ENCODE results near the gene SEPHS1. TPM values are rescaled to one million over a fixed set of nuclear protein-coding genes. Genes with fewer than 3 reads are reported as not detected.
A peak's percentile ranks its signal among the peaks of the same experiment; 100 is the strongest.

Gene SEPHS1
- total RNA-seq, 6 experiments from 2014 or later: 25.4 to 32.1 (median 29.3) TPM

- no peak for ATAC-seq
- Histone ChIP-seq H3K27me3 (no peaks in the 10 kb centered on the region), H3K4me1 (no peaks in the 10 kb centered on the region), H3K4me3 (no peak overlapping the region), H3K9me3 (no peaks in the 10 kb centered on the region), H3K36me3 (no peaks in the 10 kb centered on the region), H3K27ac (no peak overlapping the region)
- intact Hi-C loops (cut with DNase I): no loop called here
- no peak for DNase-seq
- TF ChIP-seq POLR2A (IDR thresholded peaks at IDR 0.05): no peak
- WGBS (ENCODE audit: insufficient coverage, low coverage, low lambda C conversion rate, missing lambda C conversion rate): 50% methylated on average over 4 of the region's 4 CpGs
Observed at GRCh38 chr10:13393640-13394039, 45.5 kb upstream of the SEPHS1 start.

- Histone ChIP-seq H3K4me1 (no peaks in the 10 kb centered on the region), H3K27ac (no peak overlapping the region), H3K4me3 (no peak overlapping the region), H3K9me3 (no peaks in the 10 kb centered on the region), H3K27me3 (no peaks in the 10 kb centered on the region), H3K36me3 (no peaks in the 10 kb centered on the region)
- 76% methylated on average over 3 of the region's 5 CpGs for WGBS (ENCODE audit: insufficient coverage, low coverage, low lambda C conversion rate, missing lambda C conversion rate)
- TF ChIP-seq CTCF (IDR thresholded peaks at IDR 0.05): no peak
- TF ChIP-seq POLR2A (IDR thresholded peaks at IDR 0.05): no peak
- no peak for DNase-seq
- ATAC-seq: no peak
- intact Hi-C loops (cut with DNase I): no loop called here
Observed at GRCh38 chr10:13392701-13393100, 44.6 kb upstream of the SEPHS1 start.

- Histone ChIP-seq H3K36me3 (no peaks in the 10 kb centered on the region), H3K4me1 (no peaks in the 10 kb centered on the region), H3K27ac (peak overlapping the region in 2 of 3 donors; percentile 25 to 29), H3K4me3 (no peak overlapping the region), H3K9me3 (no peaks in the 10 kb centered on the region), H3K27me3 (no peaks in the 10 kb centered on the region)
- intact Hi-C loops (cut with DNase I): no loop called here
- WGBS (ENCODE audit: insufficient coverage, low coverage, low lambda C conversion rate, missing lambda C conversion rate): 33% methylated on average over 17 of the region's 20 CpGs
- TF ChIP-seq CTCF (IDR thresholded peaks at IDR 0.05): no peak
- TF ChIP-seq POLR2A (IDR thresholded peaks at IDR 0.05): no peak
- ATAC-seq: peak; percentile 86 to 93 (median 92)
- DNase-seq: peak; percentile 48 to 88 (median 59)
Observed at GRCh38 chr10:13390604-13391522, 42.8 kb upstream of the SEPHS1 start.

- Histone ChIP-seq H3K36me3 (no peaks in the 10 kb centered on the region), H3K4me3 (no peak overlapping the region), H3K27ac (no peak overlapping the region), H3K9me3 (no peaks in the 10 kb centered on the region), H3K4me1 (no peaks in the 10 kb centered on the region), H3K27me3 (no peaks in the 10 kb centered on the region)
- TF ChIP-seq POLR2A (IDR thresholded peaks at IDR 0.05): no peak
- no peak for TF ChIP-seq CTCF (IDR thresholded peaks at IDR 0.05)
- intact Hi-C loops (cut with DNase I): no loop called here
- DNase-seq (no peak), ATAC-seq (no peak)
- WGBS (ENCODE audit: insufficient coverage, low coverage, low lambda C conversion rate, missing lambda C conversion rate): 95% methylated on average over 2 of the region's 3 CpGs
Observed at GRCh38 chr10:13388478-13389230, 40.6 kb upstream of the SEPHS1 start.

GRCh38 chr10:13386021-13386420 lies 37.9 kb upstream of the SEPHS1 start:
- Histone ChIP-seq H3K4me1 (peaks cover 0 to 5% (median 0%) of the 10 kb centered on the region in 4 donors), H3K27ac (no peak overlapping the region), H3K9me3 (no peaks in the 10 kb centered on the region), H3K4me3 (no peak overlapping the region), H3K27me3 (no peaks in the 10 kb centered on the region), H3K36me3 (no peaks in the 10 kb centered on the region)
- DNase-seq (no peak), ATAC-seq (no peak)
- WGBS (ENCODE audit: insufficient coverage, low coverage, low lambda C conversion rate, missing lambda C conversion rate): 93% methylated on average over 7 of the region's 7 CpGs
- intact Hi-C loops (cut with DNase I): no loop called here
- TF ChIP-seq CTCF (IDR thresholded peaks at IDR 0.05): no peak
- TF ChIP-seq POLR2A (IDR thresholded peaks at IDR 0.05): no peak

Data from right lobe of liver (tissue), 6 donors.